ENCODE measurements around the gene CCDC137.
"Not testable (repeated sequence)": the region's sequence is repeated elsewhere in the genome, so short reads cannot be mapped to it uniquely, and the experiment has no call there.

CCDC137 gene

DNA sequence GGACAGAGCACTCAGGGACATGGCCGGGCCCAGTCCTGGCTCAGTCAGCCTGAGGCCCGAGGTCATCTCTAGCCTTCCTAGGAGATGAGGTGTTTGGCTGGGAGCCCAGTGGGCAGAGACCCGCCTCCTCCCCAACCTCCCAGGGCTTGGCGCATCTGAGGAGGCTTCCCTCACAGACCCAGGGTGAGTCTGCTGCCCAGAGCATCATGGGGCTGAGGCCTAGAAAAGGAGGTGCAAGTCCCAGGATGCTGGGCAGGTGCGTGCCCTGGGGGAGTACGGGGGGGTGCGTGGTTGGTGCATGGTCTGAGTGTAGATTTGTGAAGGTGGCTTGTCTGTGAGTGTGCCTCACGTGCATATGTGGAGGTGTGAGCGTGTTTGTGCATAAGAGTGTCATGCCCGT, 14.8 kb upstream of the CCDC137 start:
- no peak for DNase-seq

GRCh38 chr17:81652906-81653771, 13.4 kb upstream of the CCDC137 start:
- DNase-seq: no peak

GRCh38 chr17:81655378-81656117, 11.0 kb upstream of the CCDC137 start:
- no peak for DNase-seq

GRCh38 chr17:81656118-81656743, 10.3 kb upstream of the CCDC137 start, which contains the start of gene PDE6G:
TSS of gene PDE6G (minus strand) at chr17:81656542. CDS start at chr17:81653305, 3,237 bp downstream.
- DNase-seq: no peak

DNA sequence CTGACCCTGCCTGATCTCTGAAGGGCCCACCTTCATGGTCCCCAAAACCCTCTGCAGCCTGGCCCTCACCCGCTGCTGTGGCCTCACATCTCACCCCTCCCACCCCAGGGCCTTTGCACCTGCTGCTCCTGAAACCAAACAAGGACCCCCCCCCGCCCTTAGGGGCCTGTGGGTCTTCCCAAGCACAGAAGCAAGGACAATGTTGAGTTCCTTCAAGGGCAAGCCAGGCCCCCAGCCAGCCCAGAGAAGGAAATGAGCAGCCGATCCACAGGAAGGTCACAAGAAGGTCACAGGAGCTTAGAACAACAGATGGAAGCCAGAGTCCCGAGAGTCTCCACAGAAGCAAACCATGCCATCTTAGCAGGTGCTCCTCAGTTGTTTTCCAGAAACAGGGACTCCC, 9.7 kb upstream of the CCDC137 start:
- no peak for DNase-seq

DNA sequence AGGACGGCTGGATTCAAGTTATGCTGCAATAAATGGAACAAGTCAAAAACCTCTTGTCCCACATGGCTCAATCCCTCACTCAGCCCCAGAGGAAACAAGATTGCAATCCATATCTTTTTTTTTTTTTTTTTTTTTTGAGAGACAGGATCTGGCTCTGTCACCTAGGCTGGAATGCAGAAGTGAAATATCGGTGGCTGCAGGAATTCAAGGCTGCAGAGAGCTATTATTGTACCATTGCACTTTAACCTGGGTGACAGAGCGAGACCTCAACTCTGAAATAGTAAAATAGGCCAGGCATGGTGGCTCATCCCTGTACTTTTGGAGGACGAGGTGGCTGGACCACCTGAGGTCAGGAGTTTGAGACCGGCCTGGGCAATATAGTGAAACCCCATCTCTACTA, 7.5 kb upstream of the CCDC137 start:
- no peak for DNase-seq

GRCh38 chr17:81660441-81660840, 6.1 kb upstream of the CCDC137 start:
- DNase-seq: no peak

GRCh38 chr17:81662002-81662401, 4.5 kb upstream of the CCDC137 start:
- DNase-seq: no peak

- DNase-seq: no peak
Observed at GRCh38 chr17:81664051-81664470, 2.5 kb upstream of the CCDC137 start.

DNA sequence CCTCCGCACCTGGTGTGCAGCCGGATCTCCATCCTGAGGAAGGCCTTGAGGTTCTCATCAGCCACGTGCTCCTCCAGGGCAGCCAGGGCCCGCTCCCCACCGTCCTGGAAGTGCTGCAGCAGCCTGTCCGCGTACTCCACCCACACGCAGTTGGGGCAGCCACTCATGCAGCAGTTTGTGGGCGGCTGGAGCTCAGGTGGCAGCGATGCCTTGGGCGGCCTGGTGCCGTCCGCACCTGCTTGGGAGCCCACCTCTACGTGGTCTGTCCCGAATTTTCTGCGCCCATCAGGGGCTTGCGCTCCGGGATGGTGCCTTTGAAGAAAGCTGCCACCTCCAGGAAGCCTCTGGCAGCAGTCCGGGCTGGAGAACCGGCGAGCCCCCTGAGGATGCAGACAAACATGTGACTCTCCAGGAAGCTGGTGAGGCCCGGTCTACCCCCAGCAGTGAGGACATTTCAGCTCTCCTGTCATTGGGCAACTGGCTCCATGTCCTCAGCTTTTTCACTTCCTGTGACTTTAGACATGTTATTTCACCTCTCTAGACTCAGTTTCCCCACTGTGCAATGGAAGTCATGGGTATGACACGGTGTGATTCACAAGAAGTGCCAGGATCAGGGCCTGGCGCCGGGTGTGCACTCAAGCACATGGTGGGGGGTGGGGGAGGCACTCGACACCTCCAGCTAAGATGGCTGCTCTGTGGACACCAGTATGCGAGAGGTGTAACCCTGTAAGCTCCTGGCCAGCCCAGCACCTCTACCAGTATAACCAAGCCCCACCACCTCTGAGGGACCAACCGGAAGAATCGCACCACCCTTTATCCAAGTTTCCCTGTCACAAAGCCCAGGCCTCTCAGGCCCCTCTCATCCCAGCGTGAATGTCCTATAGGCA, 1.1 kb upstream of the CCDC137 start:
- no peak for DNase-seq

DNA sequence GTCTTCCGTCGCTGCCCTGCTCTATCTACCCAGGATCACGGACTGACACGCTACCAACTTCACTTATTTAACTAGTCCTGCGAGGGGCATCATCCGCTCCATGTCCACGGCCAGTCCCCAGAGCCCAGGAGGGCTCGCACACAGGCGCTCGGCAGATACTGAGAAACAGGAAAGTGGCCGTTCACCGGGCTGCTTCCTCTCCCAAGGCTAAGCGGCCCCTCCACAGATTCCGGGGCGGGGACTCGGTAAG, 520 bp upstream of the CCDC137 start:
- no peak for DNase-seq

- no peak for DNase-seq
Observed at GRCh38 chr17:81667754-81668153, 1.2 kb downstream of the CCDC137 start.

DNA sequence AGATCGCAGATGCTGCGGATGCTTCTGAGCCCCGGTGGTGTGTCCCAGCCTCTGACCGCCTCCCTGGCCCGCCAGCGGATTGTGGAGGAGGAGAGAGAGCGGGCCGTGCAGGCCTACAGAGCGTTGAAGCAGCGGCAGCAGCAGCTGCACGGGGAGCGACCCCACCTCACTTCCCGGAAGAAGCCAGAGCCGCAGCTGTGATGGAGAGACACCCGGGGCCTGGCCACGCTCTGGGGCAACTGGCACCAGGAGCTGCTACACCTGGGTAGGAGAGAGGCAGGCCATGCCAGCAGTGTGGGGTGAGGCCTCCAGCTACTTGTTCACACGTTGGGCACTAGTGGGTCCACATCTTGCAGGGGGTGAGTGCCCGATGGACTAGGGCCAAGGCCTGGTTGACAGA, 6.0 kb downstream of the CCDC137 start:
- no peak for DNase-seq

DNA sequence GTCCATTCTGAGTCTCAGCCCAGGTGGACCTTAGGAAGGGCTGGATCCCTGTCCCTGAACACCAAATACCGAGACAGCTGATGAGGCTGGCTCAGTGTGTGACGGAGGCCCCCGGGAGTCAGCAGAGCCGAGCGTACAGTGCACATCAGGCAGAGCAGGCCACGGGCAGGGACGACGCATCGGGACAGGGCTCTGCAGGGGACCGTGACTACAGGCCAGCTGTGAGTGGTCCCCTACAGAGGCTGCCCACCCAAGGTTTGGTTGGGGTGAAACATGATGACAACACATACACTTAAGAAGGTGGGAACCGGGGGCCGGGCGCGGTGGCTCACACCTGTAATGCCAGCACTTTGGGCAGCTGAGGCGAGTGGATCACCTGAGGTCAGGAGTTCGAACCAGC, 6.4 kb downstream of the CCDC137 start:
- DNase-seq: no peak

DNA sequence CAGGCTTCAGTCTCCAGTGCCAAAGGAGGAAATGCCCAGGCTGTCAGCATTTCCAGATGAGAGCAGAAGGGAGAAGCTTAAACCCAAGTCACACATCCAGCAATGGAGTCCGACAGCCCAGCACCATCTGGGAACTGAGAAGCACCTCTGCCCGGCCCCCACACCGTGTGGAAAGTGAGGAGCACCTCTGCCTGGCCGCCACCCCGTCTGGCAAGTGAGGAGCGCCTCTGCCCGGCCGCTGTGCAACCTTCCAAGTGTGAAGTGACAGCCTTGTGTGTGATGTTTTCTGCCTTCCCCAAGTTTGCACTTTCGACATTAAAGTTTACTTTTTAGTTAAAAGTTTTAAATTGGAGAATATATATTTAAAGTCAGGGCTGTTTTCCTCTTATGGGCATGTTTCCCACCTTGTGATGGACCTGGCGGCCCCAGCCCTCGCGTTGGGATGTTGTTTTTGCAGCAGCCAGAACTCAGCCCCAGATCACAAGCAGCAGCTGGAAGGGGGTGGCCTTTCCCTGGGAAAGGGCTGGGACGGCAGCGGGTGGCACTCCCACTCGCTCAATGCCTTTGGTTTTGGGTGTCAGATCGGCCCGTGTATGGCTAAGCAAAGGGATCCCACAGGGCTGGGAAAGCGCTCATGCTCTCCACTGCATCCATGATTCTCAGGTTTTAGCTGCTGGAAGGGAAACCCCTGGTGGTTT, 7.2 kb downstream of the CCDC137 start:
- no peak for DNase-seq

DNA sequence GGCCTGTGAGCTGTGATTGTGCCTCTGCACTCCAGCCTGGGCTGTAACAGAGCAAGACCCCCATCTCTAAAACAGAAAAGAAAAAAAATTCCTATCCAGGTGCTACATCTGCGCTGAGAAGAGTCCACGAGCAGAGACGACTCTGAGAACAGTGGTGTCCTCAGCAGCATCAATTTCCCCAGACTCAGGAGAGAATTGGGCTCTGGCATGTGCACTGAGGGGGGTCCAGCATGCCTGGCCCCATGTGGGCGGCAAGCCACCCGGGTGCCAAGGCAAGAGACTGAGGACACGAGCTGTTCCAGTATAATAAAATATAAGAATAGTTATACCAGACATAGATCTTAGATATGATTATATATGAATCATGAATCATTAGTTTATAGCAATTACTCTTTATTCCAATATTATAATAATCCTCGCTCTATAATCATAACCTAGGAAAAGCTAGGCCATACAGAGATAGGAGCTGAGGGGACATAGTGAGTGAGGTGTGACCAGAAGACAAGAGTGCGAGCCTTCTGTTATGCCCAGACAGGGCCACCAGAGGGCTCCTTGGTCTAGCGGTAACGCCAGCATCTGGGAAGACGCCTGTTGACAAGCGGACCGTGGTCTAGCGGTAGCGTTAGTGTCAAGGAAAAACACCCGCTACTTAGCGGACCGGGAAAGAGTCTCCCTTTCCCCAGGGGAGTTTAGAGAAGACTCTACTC, 9.1 kb downstream of the CCDC137 start:
- DNase-seq: not testable (repeated sequence)

DNA sequence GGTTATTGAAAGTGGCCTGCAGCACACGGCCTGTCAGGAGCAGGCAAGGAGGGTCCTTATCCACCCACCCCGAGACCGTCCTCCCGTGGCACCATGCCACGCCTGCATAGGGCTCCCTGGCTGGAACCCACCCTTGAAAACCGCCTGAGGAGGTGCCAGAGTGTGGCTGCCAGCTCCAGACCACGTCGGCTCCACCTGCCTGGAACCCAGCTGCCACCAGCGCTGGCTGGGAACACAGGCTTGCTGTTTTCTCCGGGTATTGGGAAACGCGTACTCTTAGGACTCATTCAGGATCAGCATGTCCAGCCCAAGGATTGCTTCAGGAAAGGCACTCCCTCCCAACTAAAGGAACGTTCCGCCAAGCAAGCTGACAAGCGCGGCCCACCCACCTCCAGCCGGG, 10.4 kb downstream of the CCDC137 start:
- DNase-seq: no peak

- DNase-seq: no peak
Observed at GRCh38 chr17:81680150-81680549, 13.6 kb downstream of the CCDC137 start.

- peak; percentile 89 for DNase-seq
Observed at GRCh38 chr17:81681672-81682071, 15.1 kb downstream of the CCDC137 start.

DNA sequence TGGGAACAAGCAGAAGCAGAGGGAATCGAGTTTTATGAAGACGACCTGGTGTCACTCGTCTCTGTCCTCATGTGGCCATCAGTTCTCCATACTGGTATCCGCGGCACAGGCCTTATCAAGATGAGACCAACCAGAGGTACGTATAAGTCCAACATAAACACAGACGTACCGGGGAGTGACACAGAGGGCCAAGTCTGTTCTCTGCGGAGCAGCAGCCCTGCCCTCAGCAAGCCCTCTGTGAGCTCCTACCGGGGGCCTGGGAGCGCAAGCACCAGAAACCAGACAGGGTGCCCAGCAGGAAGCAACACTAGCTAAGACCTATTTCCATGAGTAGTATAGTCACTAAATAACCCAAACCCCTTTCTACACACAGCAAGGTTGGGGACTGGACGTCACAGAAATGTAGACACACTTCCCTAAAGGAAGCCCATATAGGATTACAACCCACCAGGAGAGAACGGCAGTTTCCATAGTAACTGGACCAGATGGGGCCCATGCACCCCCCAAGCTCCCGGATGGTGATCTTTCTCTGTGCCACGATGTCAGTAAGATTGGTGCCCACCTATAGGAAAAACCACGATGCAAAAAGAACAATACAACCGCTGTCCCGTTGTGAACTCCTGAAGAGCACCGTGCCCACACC, 16.1 kb downstream of the CCDC137 start:
- DNase-seq: no peak

- DNase-seq: no peak
Observed at GRCh38 chr17:81683208-81683583, 16.7 kb downstream of the CCDC137 start.
